Gastroesophageal sphincter (tissue), 4 donors: ENCODE data around the gene MEF2A. TPM values are rescaled to one million over a fixed set of nuclear protein-coding genes. Genes with fewer than 3 reads are reported as not detected.

Experiments
- ATAC-seq: fragments of 150-250 bp; one replicate; pipeline ENCODE4 v1.9.1; 2016; ENCODE audit warnings: mild to moderate bottlenecking, moderate library complexity
- H3K27ac ChIP-seq, 4 donors: fragments of 200-600 bp; sonication (generic) in 3 of 4; 1 replicate in 3 of 4; 2 replicates in 1 of 4; pipeline ENCODE4 v1.5.1; 2016 to 2019
- H3K27me3 ChIP-seq: fragments of 200-600 bp; sonication (generic); one replicate; pipeline ENCODE4 v1.5.1; 2019
- H3K36me3 ChIP-seq, 2 donors: fragments of 200-600 bp; sonication (generic); one replicate each; pipeline ENCODE4 v1.5.1; 2019; ENCODE audit warnings: control low read depth in 1 of 2
- H3K4me1 ChIP-seq, 3 donors: fragments of 200-600 bp; sonication (generic); 1 replicate in 2 of 3; 2 replicates in 1 of 3; pipeline ENCODE4 v1.5.1; 2016 to 2019; ENCODE audit warnings: control low read depth in 2 of 3
- H3K4me3 ChIP-seq, 2 donors: fragments of 200-600 bp; sonication (generic); one replicate each; pipeline ENCODE4 v1.5.1; 2019; ENCODE audit warnings: mild to moderate bottlenecking in 1 of 2, moderate library complexity in 1 of 2
- H3K9me3 ChIP-seq, 3 donors: fragments of 200-600 bp; sonication (generic); one replicate each; pipeline ENCODE4 v1.5.1; 2017 to 2019; ENCODE audit warnings: control low read depth in 2 of 3
- CTCF ChIP-seq, 4 experiments: fragments of 200-600 bp in 2 of 4; fragments of 450-650 bp in 2 of 4; sonication (generic) in 1 of 4; IDR thresholded peaks; one replicate each; pipeline ENCODE4 v1.5.1; 2017 to 2019; ENCODE audit warnings: antibody characterized with exemption in 4 of 4, mild to moderate bottlenecking in 2 of 4, moderate library complexity in 2 of 4
- EP300 ChIP-seq: sonication (generic); formaldehyde crosslinking; IDR thresholded peaks from one replicate; pipeline ENCODE4 v1.6.1; 2017; ENCODE audit warnings: antibody characterized with exemption, mild to moderate bottlenecking
- POLR2A ChIP-seq, 2 donors: fragments of 450-650 bp; IDR thresholded peaks; one replicate each; pipeline ENCODE4 v1.6.1; 2017; ENCODE audit warnings: antibody characterized with exemption in 2 of 2, mild to moderate bottlenecking in 2 of 2, moderate library complexity in 1 of 2
- POLR2AphosphoS5 ChIP-seq: sonication (generic); formaldehyde crosslinking; IDR thresholded peaks from one replicate; pipeline ENCODE4 v1.6.1; 2017; ENCODE audit warnings: antibody characterized with exemption
- WGBS, 2 donors: methylation state at CpG; one replicate each; pipeline ENCODE4 v1.1.5; 2018; ENCODE audit warnings: low coverage in 1 of 2; 5-methylcytosine and 5-hydroxymethylcytosine counted together
- total RNA-seq, 4 donors: library from RNA; depleted of rRNA; stranded (reverse); fragments of >200 nt; gene quantifications; one replicate each; pipeline ENCODE4 v1.1.0, GENCODE V29; 2016

Gene MEF2A
- total RNA-seq, 4 donors from 2014 or later = 68.8 to 133 (median 95.7) TPM

- no peaks in the 10 kb centered on the region for H3K27me3 ChIP-seq
- H3K36me3 ChIP-seq = peaks cover 0 to 20% of the 10 kb centered on the region in 2 donors
- ATAC-seq = no peak
- H3K4me1 ChIP-seq = peaks cover 5 to 67% (median 30%) of the 10 kb centered on the region in 3 donors
- TF ChIP-seq POLR2A (IDR thresholded peaks at IDR 0.05) (no peak), POLR2AphosphoS5 (no peak), CTCF (IDR thresholded peaks at IDR 0.05) (no peak), EP300 (no peak)
- 65 to 77% methylated on average over 10 of the region's 10 CpGs for WGBS, 2 donors
- H3K27ac ChIP-seq = peak overlapping the region; percentile 36 to 75 (median 64)
- no peaks in the 10 kb centered on the region for H3K9me3 ChIP-seq
- no peak overlapping the region for H3K4me3 ChIP-seq
Observed at GRCh38 chr15:99706557-99707303, 140.9 kb downstream of the MEF2A start.

GRCh38 chr15:99707473-99708270 is 141.9 kb downstream of the MEF2A start:
- TF ChIP-seq CTCF (IDR thresholded peaks at IDR 0.05) = no peak
- TF ChIP-seq POLR2A (IDR thresholded peaks at IDR 0.05) = no peak
- no peak for TF ChIP-seq EP300
- TF ChIP-seq POLR2AphosphoS5 = no peak
- ATAC-seq = no peak
- 42 to 46% methylated on average over 11 of the region's 11 CpGs for WGBS, 2 donors
- Histone ChIP-seq H3K36me3 (peaks cover 0 to 29% of the 10 kb centered on the region in 2 donors), H3K27ac (peak overlapping the region; percentile 36 to 75 (median 64)), H3K9me3 (no peaks in the 10 kb centered on the region), H3K4me1 (peaks cover 5 to 74% (median 33%) of the 10 kb centered on the region in 3 donors), H3K27me3 (no peaks in the 10 kb centered on the region), H3K4me3 (peak overlapping the region in 1 of 2 donors; percentile 8)

GRCh38 chr15:99708563-99708962 is 142.8 kb downstream of the MEF2A start:
- Histone ChIP-seq H3K36me3 (peaks cover 0 to 35% of the 10 kb centered on the region in 2 donors), H3K9me3 (no peaks in the 10 kb centered on the region), H3K27ac (peak overlapping the region in 3 of 4 donors; percentile 63 to 75 (median 64)), H3K4me3 (no peak overlapping the region), H3K4me1 (peaks cover 5 to 66% (median 33%) of the 10 kb centered on the region in 3 donors), H3K27me3 (no peaks in the 10 kb centered on the region)
- TF ChIP-seq POLR2A (IDR thresholded peaks at IDR 0.05) (no peak), EP300 (no peak), CTCF (IDR thresholded peaks at IDR 0.05) (no peak), POLR2AphosphoS5 (peak; percentile 65)
- peak; percentile 87 for ATAC-seq
- 15 to 20% methylated on average over 7 of the region's 7 CpGs for WGBS, 2 donors

GRCh38 chr15:99709243-99709986 is 143.6 kb downstream of the MEF2A start:
- H3K27ac ChIP-seq = peak overlapping the region in 3 of 4 donors; percentile 63 to 75 (median 64)
- no peak for ATAC-seq
- H3K4me3 ChIP-seq = no peak overlapping the region

More at GRCh38 chr15:99709243-99709986, 143.6 kb downstream of the MEF2A start:
- WGBS, 2 donors = 74 to 77% methylated on average over 8 to 16 of the region's 16 CpGs
- Histone ChIP-seq H3K36me3 (peaks cover 0 to 35% of the 10 kb centered on the region in 2 donors), H3K27me3 (no peaks in the 10 kb centered on the region), H3K9me3 (no peaks in the 10 kb centered on the region), H3K4me1 (peaks cover 0 to 57% (median 30%) of the 10 kb centered on the region in 3 donors)
- TF ChIP-seq CTCF (IDR thresholded peaks at IDR 0.05) (no peak), POLR2A (IDR thresholded peaks at IDR 0.05) (no peak), EP300 (no peak)
